Adrenal gland (tissue), 12 donors: ENCODE measurements around the gene SPTB. TPM values are rescaled to one million over a fixed set of nuclear protein-coding genes. Genes with fewer than 3 reads are reported as not detected.

ENCODE experiments used
- DNase-seq, 7 donors: peaks; one replicate each; pipeline ENCODE4 v3.0.0-alpha.2; 2019 to 2020
- H3K27ac ChIP-seq, 5 donors: fragments of 200-600 bp; sonication (generic) in 4 of 5; 1 replicate in 3 of 5; 2 replicates in 2 of 5; pipeline versions ENCODE4 v1.5.1 to v1.8.0; 2016 to 2020; ENCODE audit warnings: mild to moderate bottlenecking in 1 of 5
- H3K27me3 ChIP-seq: fragments of 200-600 bp; 2 replicates; pipeline ENCODE4 v1.8.0; 2021
- H3K36me3 ChIP-seq, 2 donors: fragments of 200-600 bp; replicated peaks in 1 of 2; 1 replicate in 1 of 2; 2 replicates in 1 of 2; pipeline versions ENCODE4 v1.5.1 to v1.8.0; 2018 to 2022
- H3K4me1 ChIP-seq, 2 donors: fragments of 200-600 bp; replicated peaks in 1 of 2; 1 replicate in 1 of 2; 2 replicates in 1 of 2; pipeline versions ENCODE4 v1.5.1 to v1.8.0; 2018 to 2021
- H3K4me3 ChIP-seq, 4 donors: fragments of 200-600 bp; sonication (generic) in 3 of 4; one replicate each; pipeline ENCODE4 v1.5.1; 2016 to 2018
- H3K9me3 ChIP-seq, 3 donors: fragments of 200-600 bp; sonication (generic) in 1 of 3; replicated peaks in 1 of 3; 1 replicate in 2 of 3; 2 replicates in 1 of 3; pipeline versions ENCODE4 v1.5.1 to v1.8.0; 2016 to 2021
- POLR2A ChIP-seq, 2 donors: fragments of 450-650 bp; IDR thresholded peaks; one replicate each; pipeline ENCODE4 v1.6.1; 2017; ENCODE audit warnings: antibody characterized with exemption in 2 of 2, mild to moderate bottlenecking in 2 of 2, moderate library complexity in 1 of 2
- WGBS, 4 donors: extraction: QIAGEN DNeasy Blood & Tissue Kit in 2 of 4; methylation state at CpG; one replicate each; pipeline versions ENCODE4 v1.1.5 to v1.1.7; 2013 to 2017; 5-methylcytosine and 5-hydroxymethylcytosine counted together
- intact Hi-C, 2 donors: fragments of 100-400 bp; cut with DNase I; formaldehyde crosslinking; loops; one replicate each; pipeline versions ENCODE4 v1.14.1 to v1.15.0; 2022 to 2023
- polyA plus RNA-seq, 3 donors: library from polyadenylated mRNA; stranded (reverse); fragments of 200-250 nt in 2 of 3; fragments of 350-450 nt in 1 of 3; fragmentation: Illumina TruSeq in 1 of 3; extraction: RNeasy Lipid Tissue Mini Kit (QIAGEN cat#74804) in 1 of 3; gene quantifications; one replicate each; pipeline ENCODE4 v1.2.3, GENCODE V29; 2013 to 2014
- total RNA-seq, 9 donors: library from RNA; depleted of rRNA in 4 of 9; stranded (reverse); fragments of >200 nt in 4 of 9; fragments of 120-200 nt in 1 of 9; fragmentation: NEBNext Ultra II Directional in 1 of 9; extraction: Animal tissue kit (Norgen Biotek cat#: 25700) in 1 of 9; gene quantifications; one replicate each; pipeline versions ENCODE4 v1.1.0 to v1.2.4, GENCODE V29; 2013 to 2023
- TF ChIP-seq, protein P1 (sequence below), 6 experiments: fragments of 450-650 bp in 4 of 6; fragments of 200-600 bp in 2 of 6; sonication (generic) in 1 of 6; IDR thresholded peaks; 1 replicate in 5 of 6; 2 replicates in 1 of 6; pipeline versions ENCODE4 v1.5.1 to v1.8.0; 2016 to 2021; ENCODE audit warnings: antibody characterized with exemption in 6 of 6, mild to moderate bottlenecking in 2 of 6, moderate library complexity in 1 of 6
- donor health status: healthy with polysubstance abuse.
- donor health status: Bipolar disorder and iron deficiency.
- donor health status: DM: yes; HTN: yes; CAD: no.
- donor health status: DM: no; HTN: no; CAD: no.
- donor health status: DM: no; HTN: no; CAD: no.
- donor health status: DM: yes; HTN: yes; CAD: no.

SPTB gene
- total and polyA plus RNA-seq, 12 donors: 0.18 to 14.5 (median 1.2) TPM

DNA sequence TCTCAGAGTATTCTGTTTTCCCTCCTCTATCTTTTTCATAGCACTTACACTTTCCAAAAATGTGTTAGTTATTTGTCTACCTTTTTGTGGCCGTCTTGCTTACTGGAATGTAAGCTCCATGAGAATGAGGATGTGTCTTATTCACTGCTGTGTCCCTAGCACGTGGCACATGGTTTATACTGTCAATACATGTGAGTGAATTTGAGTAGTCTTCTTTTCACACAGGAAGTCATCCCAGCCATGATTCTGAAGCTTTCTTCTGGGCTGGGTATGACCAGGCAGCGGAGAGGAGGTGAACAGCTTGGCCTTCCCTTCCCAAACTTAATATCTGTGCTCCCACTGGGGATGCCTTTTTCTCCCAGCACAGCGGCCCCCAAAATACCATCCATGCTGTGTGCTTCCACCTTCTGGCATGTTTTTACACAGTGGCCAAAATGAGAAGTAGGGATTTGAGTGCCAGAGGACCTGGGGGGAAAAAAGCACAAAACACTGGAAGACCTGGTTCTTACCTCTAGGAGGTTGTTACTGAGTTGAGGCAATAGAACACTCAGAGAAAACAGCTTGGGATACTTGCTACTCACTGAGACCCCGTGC lies 165.2 kb downstream of the SPTB start:
- Histone ChIP-seq H3K27ac (peak overlapping the region in 1 of 5 donors; percentile 76), H3K9me3 (no peaks in the 10 kb centered on the region), H3K36me3 (no peaks in the 10 kb centered on the region), H3K4me1 (peaks cover 0 to 11% of the 10 kb centered on the region in 2 donors), H3K4me3 (no peak overlapping the region), H3K27me3 (no peaks in the 10 kb centered on the region)
- intact Hi-C loops: no loop called here
- WGBS, 4 donors: 85 to 91% (median 88%) methylated on average over 5 of the region's 5 CpGs
- no peak for DNase-seq
- TF ChIP-seq, protein P1, sequence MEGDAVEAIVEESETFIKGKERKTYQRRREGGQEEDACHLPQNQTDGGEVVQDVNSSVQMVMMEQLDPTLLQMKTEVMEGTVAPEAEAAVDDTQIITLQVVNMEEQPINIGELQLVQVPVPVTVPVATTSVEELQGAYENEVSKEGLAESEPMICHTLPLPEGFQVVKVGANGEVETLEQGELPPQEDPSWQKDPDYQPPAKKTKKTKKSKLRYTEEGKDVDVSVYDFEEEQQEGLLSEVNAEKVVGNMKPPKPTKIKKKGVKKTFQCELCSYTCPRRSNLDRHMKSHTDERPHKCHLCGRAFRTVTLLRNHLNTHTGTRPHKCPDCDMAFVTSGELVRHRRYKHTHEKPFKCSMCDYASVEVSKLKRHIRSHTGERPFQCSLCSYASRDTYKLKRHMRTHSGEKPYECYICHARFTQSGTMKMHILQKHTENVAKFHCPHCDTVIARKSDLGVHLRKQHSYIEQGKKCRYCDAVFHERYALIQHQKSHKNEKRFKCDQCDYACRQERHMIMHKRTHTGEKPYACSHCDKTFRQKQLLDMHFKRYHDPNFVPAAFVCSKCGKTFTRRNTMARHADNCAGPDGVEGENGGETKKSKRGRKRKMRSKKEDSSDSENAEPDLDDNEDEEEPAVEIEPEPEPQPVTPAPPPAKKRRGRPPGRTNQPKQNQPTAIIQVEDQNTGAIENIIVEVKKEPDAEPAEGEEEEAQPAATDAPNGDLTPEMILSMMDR (IDR thresholded peaks at IDR 0.05): no peak
- TF ChIP-seq POLR2A (IDR thresholded peaks at IDR 0.05): no peak

DNA sequence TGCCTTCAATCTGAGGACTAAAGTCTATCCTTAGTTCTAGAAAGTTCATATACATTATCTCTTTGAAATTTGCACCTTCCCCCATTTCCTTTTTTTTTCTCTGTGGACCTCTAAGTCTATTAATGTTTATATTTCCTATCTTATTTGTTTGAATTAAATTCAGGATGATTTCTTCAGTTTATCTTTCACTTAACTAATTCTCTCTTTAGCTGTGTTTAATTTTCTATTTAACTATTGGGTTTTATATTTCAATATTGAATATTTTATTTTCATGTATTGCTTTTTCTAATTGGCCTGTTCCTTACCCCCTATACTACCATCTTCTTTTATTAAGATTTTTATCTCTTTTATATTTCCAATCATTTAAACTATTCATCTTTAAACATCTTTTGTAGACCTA lies 166.0 kb downstream of the SPTB start:
- TF ChIP-seq, protein P1 (IDR thresholded peaks at IDR 0.05): no peak
- TF ChIP-seq POLR2A (IDR thresholded peaks at IDR 0.05): no peak
- H3K4me1 ChIP-seq: peaks cover 0 to 11% of the 10 kb centered on the region in 2 donors
- intact Hi-C loops: no loop called here
- no peak for DNase-seq
- no peak overlapping the region for H3K4me3 ChIP-seq
- H3K36me3 ChIP-seq: no peaks in the 10 kb centered on the region
- H3K27ac ChIP-seq: no peak overlapping the region
- H3K27me3 ChIP-seq: no peaks in the 10 kb centered on the region
- no peaks in the 10 kb centered on the region for H3K9me3 ChIP-seq

DNA sequence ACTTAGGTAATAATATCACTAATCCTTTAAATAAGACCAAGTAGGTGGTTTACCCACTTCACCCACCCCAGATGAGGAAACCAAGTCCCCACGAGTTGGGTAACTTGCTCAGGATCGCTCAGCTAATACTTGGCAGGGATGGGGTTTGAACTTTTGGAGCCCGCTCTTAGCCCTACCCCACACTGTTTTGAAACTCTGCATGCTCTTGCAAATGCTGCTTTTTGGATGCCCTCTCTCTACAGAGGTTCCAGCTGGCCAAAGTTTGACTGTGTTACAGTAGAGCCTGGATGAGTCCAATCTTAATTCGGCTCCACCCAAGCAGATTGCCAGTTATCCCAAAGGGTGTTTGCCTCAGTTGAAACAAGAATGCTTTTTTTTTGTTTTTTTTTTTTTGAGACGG lies 168.7 kb downstream of the SPTB start:
- intact Hi-C loops: no loop called here
- Histone ChIP-seq H3K27ac (peak overlapping the region in 1 of 5 donors; percentile 36), H3K9me3 (no peaks in the 10 kb centered on the region), H3K36me3 (no peaks in the 10 kb centered on the region), H3K4me3 (no peak overlapping the region), H3K27me3 (no peaks in the 10 kb centered on the region), H3K4me1 (peaks cover 0 to 6% of the 10 kb centered on the region in 2 donors)
- WGBS, 4 donors: 71 to 79% (median 76%) methylated on average over 5 of the region's 5 CpGs
- TF ChIP-seq POLR2A (IDR thresholded peaks at IDR 0.05): no peak
- TF ChIP-seq, protein P1 (IDR thresholded peaks at IDR 0.05): no peak
- DNase-seq: peak in 1 of 7 donors; percentile 19

DNA sequence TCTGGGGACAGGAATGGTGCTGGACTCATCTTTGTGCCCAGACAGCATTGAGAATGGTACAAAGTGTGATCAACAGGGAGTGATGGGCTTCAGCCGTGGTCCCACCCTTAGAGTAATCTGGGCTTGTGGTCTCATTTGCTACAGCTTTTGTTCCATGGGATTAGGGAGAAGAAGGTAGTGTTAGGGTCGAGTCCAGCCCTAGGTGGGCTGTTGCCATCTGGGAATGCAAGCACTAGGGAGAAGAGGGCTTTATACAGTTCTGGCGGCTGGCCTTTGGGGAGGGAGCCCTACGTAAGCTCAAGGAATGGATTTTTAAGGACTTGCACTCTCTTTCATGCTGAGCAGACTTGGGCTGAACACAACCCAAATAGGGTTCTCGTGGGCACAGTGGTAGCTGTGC lies 170.6 kb downstream of the SPTB start:
- H3K27me3 ChIP-seq: no peaks in the 10 kb centered on the region
- DNase-seq: no peak

More for the DNA sequence above, 170.6 kb downstream of the SPTB start:
- no peak for TF ChIP-seq POLR2A (IDR thresholded peaks at IDR 0.05)
- TF ChIP-seq, protein P1 (IDR thresholded peaks at IDR 0.05): no peak
- WGBS, 4 donors: 81 to 88% (median 82%) methylated on average over 5 of the region's 5 CpGs
- H3K4me1 ChIP-seq: peaks cover 0 to 13% of the 10 kb centered on the region in 2 donors
- no peaks in the 10 kb centered on the region for H3K36me3 ChIP-seq
- H3K9me3 ChIP-seq: no peaks in the 10 kb centered on the region
- peak overlapping the region in 2 of 5 donors; percentile 41 to 79 for H3K27ac ChIP-seq
- intact Hi-C loops: no loop called here
- H3K4me3 ChIP-seq: no peak overlapping the region
